HG02943 (cell line): ENCODE data around the gene RGR.

Experiments used
- ATAC-seq: cut with Tn5 transposase; IDR thresholded peaks from one replicate; pipeline ENCODE4 v1.9.1; 2021; ENCODE audit warnings: mild to moderate bottlenecking, low read depth, moderate library complexity; ENCODE audit not compliant: unreplicated experiment

The RGR gene

DNA sequence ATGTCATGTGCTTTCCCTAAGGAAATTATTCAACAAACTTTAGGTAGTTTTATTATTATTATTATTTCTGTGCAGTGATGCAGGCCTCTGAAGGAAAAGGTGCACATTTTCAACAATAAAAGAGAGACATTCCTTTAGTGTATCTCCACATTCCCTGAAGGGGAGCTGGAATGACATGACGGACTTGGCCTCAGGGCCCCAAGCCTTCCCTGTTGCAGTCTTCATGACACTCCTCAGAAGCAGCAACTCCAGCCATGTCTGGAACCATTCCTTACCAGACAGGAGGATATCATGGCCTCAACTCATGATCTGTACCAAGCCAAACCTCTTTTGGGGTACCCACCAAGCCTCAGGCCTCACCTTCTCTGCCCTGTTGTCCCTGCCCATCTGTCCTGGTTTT, 48.3 kb downstream of the RGR start:
- no peak for ATAC-seq

DNA sequence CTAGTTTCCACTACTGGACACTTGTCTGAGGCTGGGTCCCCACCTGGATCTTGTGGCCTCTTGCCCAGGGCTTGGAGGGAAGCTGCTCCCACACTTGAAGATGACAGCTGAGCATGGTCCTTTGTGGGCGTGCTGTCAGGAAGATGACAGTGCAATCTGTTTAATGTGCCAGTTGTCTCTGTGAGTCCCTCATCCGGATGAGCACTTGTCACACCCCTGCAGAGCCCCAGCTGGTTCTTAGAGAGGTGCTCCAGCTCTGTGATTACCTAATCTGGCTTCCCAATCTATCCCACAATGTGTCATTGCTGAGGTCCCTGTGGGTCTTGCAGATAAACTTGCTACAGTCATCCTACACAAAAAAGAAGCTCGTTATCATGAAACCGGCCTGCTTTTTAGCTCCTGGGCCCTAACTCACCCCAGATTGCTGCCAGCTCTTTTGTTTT, 48.7 kb downstream of the RGR start:
- no peak for ATAC-seq

DNA sequence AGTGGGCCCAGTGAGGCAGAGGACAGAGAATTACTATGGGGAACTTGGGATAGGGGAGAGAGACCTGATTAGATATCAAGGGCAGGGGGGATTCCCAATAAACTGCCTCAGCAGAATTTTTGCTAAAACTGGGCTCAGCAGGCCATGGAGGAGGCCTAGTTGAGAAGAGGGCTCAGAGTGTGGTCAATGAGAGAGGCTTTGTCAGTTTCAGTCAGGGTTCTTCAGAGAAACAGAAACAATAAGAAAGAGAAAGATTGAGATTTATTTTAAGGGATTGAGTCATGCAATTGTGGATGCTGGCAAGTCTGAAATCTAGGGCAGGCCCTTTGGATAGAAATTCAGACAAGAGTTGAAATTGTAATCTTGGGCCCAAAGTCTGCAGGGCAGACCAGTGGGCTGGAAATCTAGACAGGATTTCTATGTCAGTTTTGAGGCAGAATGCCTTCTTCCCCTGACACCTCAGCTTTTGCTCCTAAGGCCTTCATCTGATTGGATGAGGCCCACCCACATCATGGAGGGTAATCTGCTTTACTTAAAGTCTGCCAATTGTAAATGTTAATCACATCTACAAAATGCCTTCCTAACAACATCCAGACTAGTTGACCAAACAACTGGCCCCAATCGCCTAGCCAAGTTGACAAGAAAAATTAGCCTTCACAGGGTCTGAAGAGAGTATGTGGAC, 50.1 kb downstream of the RGR start:
- ATAC-seq = no peak

DNA sequence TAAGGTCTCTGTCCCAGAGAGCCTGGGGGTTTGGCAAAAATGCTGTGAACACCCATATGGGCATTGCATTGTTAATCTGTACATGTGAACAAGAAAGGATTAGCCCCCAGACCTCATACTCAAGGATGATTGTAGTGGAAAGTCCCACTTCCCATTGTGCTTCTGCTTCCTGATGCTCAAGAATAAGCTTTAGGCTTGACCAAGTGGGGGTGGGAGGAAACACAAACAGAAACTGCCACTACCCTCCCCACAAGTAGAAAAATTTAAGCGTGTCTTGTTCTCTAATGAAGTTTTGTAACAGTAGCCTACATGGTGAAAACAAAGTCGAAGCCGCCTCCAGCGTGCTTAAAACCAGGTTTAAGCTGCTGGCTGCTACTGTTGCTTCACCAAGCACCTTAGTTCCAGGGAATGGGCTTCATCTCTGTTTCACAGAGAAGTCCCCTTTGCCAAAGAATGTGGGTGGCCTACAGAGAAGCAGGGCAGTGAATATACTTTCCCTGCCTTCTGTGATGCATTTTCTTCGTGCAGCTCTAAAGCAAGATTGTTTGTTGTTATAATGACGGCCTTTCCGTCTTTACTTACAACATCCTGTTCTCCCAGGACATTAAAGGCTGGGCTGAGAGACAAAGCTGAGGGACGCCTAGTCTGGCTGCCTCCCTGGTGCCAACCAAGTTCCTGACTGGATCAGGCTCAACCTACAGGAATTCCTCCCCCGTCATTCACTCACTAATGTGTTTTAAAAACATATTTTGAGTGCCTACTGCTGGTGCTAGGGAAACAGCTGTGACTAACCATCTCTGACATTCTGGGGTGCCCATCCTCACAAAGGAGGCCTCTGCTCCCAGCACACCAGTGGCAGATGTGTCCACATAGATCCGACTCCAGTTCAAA, 51.5 kb downstream of the RGR start:
- no peak for ATAC-seq

DNA sequence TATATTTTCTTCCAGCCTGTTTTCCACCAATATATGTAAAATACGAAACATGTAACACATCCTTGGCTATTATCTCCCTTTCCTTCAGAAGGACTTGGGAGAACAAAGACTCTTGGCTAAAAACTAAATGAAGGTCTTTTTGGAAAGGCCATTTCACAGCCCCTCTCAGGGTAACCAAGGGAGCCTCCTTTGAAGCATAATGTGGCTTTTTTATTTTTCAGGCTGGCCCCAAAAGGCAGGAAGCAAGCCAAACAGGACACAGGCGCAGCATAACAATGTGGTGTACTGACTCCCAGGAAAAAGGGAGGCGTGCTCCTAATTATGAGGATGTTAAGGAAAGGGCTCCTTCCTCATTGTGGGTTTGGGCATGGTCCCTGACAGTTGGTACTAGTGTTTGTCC, 53.2 kb downstream of the RGR start:
- ATAC-seq = no peak

DNA sequence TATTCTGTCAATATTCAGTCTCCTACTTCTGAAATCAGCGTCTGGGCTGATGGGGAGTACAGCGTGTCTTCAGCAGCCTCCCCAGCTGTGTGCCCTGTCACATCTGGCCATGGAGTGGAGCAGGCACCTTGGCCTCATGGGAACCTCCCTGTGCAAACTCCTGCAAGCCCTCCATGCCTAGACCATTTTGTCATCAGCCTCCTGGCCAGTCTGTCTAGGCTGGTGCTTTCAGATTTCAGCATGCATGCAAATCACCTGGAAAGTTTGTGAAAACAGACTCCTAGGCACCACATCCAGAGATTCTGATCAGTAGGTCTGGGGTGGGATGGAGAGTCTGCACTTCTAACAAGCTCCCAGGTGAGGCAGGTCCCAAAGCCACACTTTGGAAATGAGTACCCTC, 57.4 kb downstream of the RGR start:
- no peak for ATAC-seq

DNA sequence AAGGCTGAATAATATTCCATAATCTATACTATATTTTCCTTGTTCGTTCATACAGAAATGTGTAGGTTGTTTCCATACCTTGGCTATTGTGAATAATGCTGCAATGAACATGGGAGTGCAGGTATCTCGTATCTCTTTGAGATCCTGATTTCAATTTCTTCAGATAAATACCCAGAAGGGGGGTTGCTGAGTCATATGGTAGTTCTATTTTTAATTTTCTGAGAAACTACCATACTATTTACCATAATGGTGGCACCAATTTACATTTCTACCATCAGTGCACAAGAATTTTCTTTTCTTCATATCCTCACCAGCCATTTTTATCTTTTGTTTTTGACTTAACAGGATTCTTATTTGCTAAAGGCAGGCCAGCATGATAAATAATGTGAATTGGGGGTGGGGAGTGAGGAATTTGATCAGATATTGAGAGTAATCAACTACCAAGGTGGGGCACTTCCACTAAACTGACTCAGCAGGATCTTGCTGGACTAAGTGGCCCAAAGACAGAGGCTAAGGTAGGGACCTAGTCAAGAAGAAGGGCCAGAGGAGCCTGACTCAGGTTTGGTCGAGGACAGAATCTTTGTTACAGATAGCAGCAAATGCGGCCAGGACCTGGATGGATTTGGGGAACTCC, 62.0 kb downstream of the RGR start:
- no peak for ATAC-seq

DNA sequence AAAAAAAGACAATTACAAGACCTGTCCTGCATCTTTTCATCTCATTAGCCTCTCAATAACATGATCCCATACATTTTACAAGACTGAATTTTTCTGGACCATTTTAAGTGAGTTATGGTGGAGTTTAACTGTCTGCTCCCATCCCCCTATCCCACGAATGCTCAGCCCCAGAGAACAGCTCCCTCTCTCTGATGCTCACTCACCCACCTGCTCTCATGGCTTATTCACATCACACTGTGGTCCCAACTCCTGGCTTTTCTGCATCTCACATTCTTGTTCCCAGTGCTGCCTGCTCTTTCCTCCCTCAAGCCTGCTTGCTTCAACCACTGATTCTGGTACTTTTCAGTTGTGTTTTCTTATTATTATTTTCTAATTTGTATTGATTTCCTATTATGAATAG, 63.2 kb downstream of the RGR start:
- ATAC-seq = no peak

DNA sequence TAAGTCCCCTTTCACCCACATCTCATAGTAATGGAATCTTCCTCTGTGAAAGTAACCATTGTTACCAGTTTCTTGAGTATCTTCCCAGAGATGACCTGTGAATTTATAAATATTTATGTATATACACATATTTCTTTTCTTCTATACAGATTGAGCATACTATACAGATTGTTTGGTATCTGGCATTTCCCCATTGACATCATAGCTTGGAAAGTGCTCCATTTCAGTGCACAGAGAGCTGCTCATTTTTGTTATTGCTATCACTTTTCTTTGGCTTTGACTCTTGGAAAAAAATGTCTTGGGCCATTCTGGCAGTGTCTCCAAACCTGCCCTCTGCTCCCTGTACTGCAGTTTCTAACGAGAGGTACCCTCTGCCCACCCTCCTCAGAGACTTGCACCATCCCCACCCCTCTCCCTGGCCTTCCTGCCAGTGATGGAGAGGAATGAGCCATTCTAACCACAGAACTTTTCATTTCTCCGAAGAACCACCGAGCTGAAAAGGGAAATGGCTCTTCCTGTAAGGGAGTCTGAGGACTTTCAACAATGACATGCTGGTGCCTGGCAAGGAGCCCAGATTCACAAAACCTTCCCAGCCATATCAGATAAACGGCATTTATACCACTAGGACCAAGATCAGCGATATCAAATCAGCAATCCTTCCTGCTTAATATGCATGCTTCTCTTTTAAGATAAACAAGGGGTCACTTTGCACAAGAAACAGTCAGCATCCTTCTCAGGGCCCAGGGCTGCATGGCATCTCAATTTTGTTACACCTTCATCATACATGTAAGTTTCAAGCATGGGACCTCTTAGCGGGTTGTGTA, 63.8 kb downstream of the RGR start:
- ATAC-seq = no peak
